Mucosa of rectum (tissue), 2 donors: ENCODE data around the gene ATXN10.

Source experiments
- H3K27ac ChIP-seq, 2 donors: one replicate each; pipeline ENCODE4 v1.7.0; 2013; ENCODE audit warnings: inconsistent platforms in 2 of 2, low read depth in 2 of 2, low read length in 2 of 2
- H3K27me3 ChIP-seq, 2 donors: one replicate each; pipeline ENCODE4 v1.7.0; 2013; ENCODE audit warnings: low read length in 2 of 2; ENCODE audit not compliant: control insufficient read depth in 2 of 2, insufficient read depth in 2 of 2
- H3K36me3 ChIP-seq, 2 donors: one replicate each; pipeline ENCODE4 v1.7.0; 2013; ENCODE audit warnings: low read length in 2 of 2; ENCODE audit not compliant: control insufficient read depth in 2 of 2, insufficient read depth in 2 of 2
- H3K4me1 ChIP-seq, 2 donors: one replicate each; pipeline ENCODE4 v1.7.0; 2013; ENCODE audit warnings: low read length in 2 of 2, mild to moderate bottlenecking in 1 of 2; ENCODE audit not compliant: control insufficient read depth in 2 of 2, insufficient read depth in 2 of 2
- H3K4me3 ChIP-seq, 2 donors: one replicate each; pipeline ENCODE4 v1.7.0; 2013; ENCODE audit warnings: low read length in 2 of 2
- H3K9ac ChIP-seq, 2 donors: one replicate each; pipeline ENCODE4 v1.7.0; 2013; ENCODE audit warnings: low read length in 2 of 2, low read depth in 1 of 2, mild to moderate bottlenecking in 1 of 2
- H3K9me3 ChIP-seq, 2 donors: one replicate each; pipeline ENCODE4 v1.7.0; 2013; ENCODE audit warnings: low read length in 2 of 2; ENCODE audit not compliant: control insufficient read depth in 2 of 2
- donor health status: healthy.
- donor health status: Normal muscosa, but diverticular disease.

Gene ATXN10

GRCh38 chr22:45878901-45879551 is 207.4 kb downstream of the ATXN10 start:
- Histone ChIP-seq H3K4me3 (no peak overlapping the region), H3K36me3 (no peaks in the 10 kb centered on the region), H3K4me1 (no peaks in the 10 kb centered on the region), H3K9me3 (no peaks in the 10 kb centered on the region), H3K27ac (no peak overlapping the region), H3K27me3 (peaks cover 15 to 26% of the 10 kb centered on the region in 2 donors), H3K9ac (no peak overlapping the region)

- Histone ChIP-seq H3K4me1 (no peaks in the 10 kb centered on the region), H3K27me3 (peaks cover 15 to 26% of the 10 kb centered on the region in 2 donors), H3K36me3 (no peaks in the 10 kb centered on the region), H3K4me3 (no peak overlapping the region), H3K9me3 (no peaks in the 10 kb centered on the region), H3K27ac (no peak overlapping the region), H3K9ac (no peak overlapping the region)
Observed at GRCh38 chr22:45879552-45879949, 207.9 kb downstream of the ATXN10 start.

GRCh38 chr22:45880091-45880715 is 208.6 kb downstream of the ATXN10 start:
- Histone ChIP-seq H3K36me3 (no peaks in the 10 kb centered on the region), H3K27ac (no peak overlapping the region), H3K4me1 (no peaks in the 10 kb centered on the region), H3K27me3 (peaks cover 15 to 26% of the 10 kb centered on the region in 2 donors), H3K4me3 (no peak overlapping the region), H3K9ac (no peak overlapping the region), H3K9me3 (no peaks in the 10 kb centered on the region)

- Histone ChIP-seq H3K4me3 (no peak overlapping the region), H3K36me3 (no peaks in the 10 kb centered on the region), H3K9me3 (no peaks in the 10 kb centered on the region), H3K9ac (no peak overlapping the region), H3K4me1 (no peaks in the 10 kb centered on the region), H3K27ac (no peak overlapping the region), H3K27me3 (peaks cover 14 to 26% of the 10 kb centered on the region in 2 donors)
Observed at GRCh38 chr22:45880716-45881523, 209.3 kb downstream of the ATXN10 start.

GRCh38 chr22:45881524-45881875 is 209.9 kb downstream of the ATXN10 start:
- no peak overlapping the region for H3K27ac ChIP-seq
- no peaks in the 10 kb centered on the region for H3K4me1 ChIP-seq
- no peaks in the 10 kb centered on the region for H3K36me3 ChIP-seq
- H3K9ac ChIP-seq = no peak overlapping the region
- no peak overlapping the region for H3K4me3 ChIP-seq
- no peaks in the 10 kb centered on the region for H3K9me3 ChIP-seq
- H3K27me3 ChIP-seq = peaks cover 12 to 26% of the 10 kb centered on the region in 2 donors

- Histone ChIP-seq H3K27me3 (peaks cover 12 to 22% of the 10 kb centered on the region in 2 donors), H3K36me3 (no peaks in the 10 kb centered on the region), H3K9me3 (no peaks in the 10 kb centered on the region), H3K9ac (no peak overlapping the region), H3K27ac (no peak overlapping the region), H3K4me3 (no peak overlapping the region), H3K4me1 (no peaks in the 10 kb centered on the region)
Observed at GRCh38 chr22:45882881-45883810, 211.5 kb downstream of the ATXN10 start.

- Histone ChIP-seq H3K27ac (no peak overlapping the region), H3K4me3 (no peak overlapping the region), H3K4me1 (no peaks in the 10 kb centered on the region), H3K9me3 (no peaks in the 10 kb centered on the region), H3K9ac (no peak overlapping the region), H3K36me3 (no peaks in the 10 kb centered on the region), H3K27me3 (peaks cover 12 to 19% of the 10 kb centered on the region in 2 donors)
Observed at GRCh38 chr22:45883811-45884170, 212.2 kb downstream of the ATXN10 start.

- no peak overlapping the region for H3K4me3 ChIP-seq
- no peaks in the 10 kb centered on the region for H3K36me3 ChIP-seq
- peaks cover 12 to 15% of the 10 kb centered on the region in 2 donors for H3K27me3 ChIP-seq
- H3K27ac ChIP-seq = no peak overlapping the region
- no peak overlapping the region for H3K9ac ChIP-seq
- no peaks in the 10 kb centered on the region for H3K4me1 ChIP-seq
- no peaks in the 10 kb centered on the region for H3K9me3 ChIP-seq
Observed at GRCh38 chr22:45884201-45885062, 212.8 kb downstream of the ATXN10 start.

- no peak overlapping the region for H3K4me3 ChIP-seq
- no peak overlapping the region for H3K27ac ChIP-seq
- H3K4me1 ChIP-seq = no peaks in the 10 kb centered on the region
- peaks cover 8 to 12% of the 10 kb centered on the region in 2 donors for H3K27me3 ChIP-seq
- H3K9me3 ChIP-seq = no peaks in the 10 kb centered on the region
- no peaks in the 10 kb centered on the region for H3K36me3 ChIP-seq
- no peak overlapping the region for H3K9ac ChIP-seq
Observed at GRCh38 chr22:45885171-45885840, 213.7 kb downstream of the ATXN10 start.
